ENCODE data around the gene RWDD2A. TPM values are rescaled to one million over a fixed set of nuclear protein-coding genes. Genes with fewer than 3 reads are reported as not detected.

RWDD2A gene
- total RNA-seq, 1 experiment from 2014 or later = 1.8 TPM

DNA sequence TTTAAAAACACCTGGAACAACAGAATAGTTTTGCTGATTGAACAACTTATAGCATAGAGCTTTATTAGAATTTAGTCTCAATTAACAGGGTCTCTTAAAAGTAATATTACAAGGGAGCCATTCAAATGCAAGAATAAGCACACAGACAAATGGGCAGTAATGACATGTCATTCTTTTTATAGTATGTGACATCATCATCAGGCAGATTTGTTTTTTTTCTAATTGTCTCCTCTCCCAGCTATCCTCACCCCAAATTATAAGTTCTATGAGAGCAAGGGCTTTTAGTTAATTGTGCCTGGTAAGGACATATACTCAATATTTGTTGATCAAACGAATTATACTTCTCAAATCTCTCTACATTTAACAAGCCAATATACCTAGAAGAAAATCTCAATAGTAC is 11.0 kb upstream of the RWDD2A start:
- Histone ChIP-seq H3K27me3 (ENCODE audit: insufficient read depth, low read depth) (no peaks in the 10 kb centered on the region), H3K9me2 (ENCODE audit: insufficient read depth) (no peaks in the 10 kb centered on the region), H4K20me1 (ENCODE audit: insufficient read depth) (no peaks in the 10 kb centered on the region), H3K36me3 (ENCODE audit: low read depth) (no peaks in the 10 kb centered on the region), H2AFZ (no peak overlapping the region), H3K9me3 (ENCODE audit: insufficient read depth, low read depth) (no peaks in the 10 kb centered on the region), H3F3A (ENCODE audit: insufficient read depth, low read depth) (no peaks in the 10 kb centered on the region), H3K27ac (no peak overlapping the region), H3K4me2 (no peak overlapping the region), H3K79me2 (ENCODE audit: low read depth) (no peaks in the 10 kb centered on the region), H3K4me1 (replicated peaks; ENCODE audit: insufficient read depth) (no peaks in the 10 kb centered on the region), H3K4me3 (no peak overlapping the region)
- ChIA-PET POLR2A (ENCODE audit: unreplicated experiment) (no interaction called here), CTCF (no interaction called here)
- TF ChIP-seq EZH2 (IDR thresholded peaks at IDR 0.05; ENCODE audit: low read depth) = no peak
- TF ChIP-seq, protein P1, sequence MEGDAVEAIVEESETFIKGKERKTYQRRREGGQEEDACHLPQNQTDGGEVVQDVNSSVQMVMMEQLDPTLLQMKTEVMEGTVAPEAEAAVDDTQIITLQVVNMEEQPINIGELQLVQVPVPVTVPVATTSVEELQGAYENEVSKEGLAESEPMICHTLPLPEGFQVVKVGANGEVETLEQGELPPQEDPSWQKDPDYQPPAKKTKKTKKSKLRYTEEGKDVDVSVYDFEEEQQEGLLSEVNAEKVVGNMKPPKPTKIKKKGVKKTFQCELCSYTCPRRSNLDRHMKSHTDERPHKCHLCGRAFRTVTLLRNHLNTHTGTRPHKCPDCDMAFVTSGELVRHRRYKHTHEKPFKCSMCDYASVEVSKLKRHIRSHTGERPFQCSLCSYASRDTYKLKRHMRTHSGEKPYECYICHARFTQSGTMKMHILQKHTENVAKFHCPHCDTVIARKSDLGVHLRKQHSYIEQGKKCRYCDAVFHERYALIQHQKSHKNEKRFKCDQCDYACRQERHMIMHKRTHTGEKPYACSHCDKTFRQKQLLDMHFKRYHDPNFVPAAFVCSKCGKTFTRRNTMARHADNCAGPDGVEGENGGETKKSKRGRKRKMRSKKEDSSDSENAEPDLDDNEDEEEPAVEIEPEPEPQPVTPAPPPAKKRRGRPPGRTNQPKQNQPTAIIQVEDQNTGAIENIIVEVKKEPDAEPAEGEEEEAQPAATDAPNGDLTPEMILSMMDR (conservative IDR thresholded peaks at IDR 0.05) = no peak
- no TSS peak for BruUV-seq (replicated peaks)
- intact Hi-C loops (cut with micrococcal nuclease; ENCODE audit: unreplicated experiment) = no loop called here
- DNase-seq = no peak

DNA sequence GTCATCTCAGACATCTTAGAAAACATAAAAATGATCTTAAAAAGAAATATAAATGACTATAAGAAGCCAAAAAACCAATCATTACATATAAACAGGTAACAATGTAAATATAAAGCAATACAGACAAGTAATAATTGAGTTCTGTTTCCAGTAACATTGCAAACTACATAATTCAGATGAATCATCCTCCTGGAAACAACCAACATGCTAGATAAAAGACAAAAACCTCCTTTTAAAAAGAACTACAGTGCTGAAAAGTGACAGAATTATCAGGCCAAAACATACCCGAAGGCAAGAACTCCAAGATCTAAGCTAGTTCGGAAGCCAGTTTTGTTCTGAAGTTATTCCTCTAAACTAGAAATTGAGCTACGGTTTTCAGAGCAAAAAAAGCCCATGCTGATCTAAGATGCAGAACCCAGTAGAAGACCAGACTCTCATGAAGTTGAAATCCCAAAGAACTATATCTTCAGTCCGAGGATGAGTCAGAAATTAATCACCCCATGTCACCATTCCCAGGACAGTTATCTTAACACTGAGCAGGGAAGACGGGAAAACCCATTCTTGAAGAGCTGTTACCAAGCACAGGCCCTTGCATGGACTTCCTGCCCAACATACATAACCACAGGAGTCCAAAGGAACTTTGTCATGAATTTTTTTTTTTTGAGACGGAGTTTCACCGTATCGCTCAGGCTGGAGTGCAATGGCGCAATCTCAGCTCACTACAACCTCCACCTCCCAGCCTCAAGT is 9.9 kb upstream of the RWDD2A start:
- Histone ChIP-seq H3K79me2 (ENCODE audit: low read depth) (no peaks in the 10 kb centered on the region), H3K4me3 (no peak overlapping the region), H2AFZ (no peak overlapping the region), H3K27ac (no peak overlapping the region), H3F3A (ENCODE audit: insufficient read depth, low read depth) (no peaks in the 10 kb centered on the region), H3K4me2 (no peak overlapping the region), H3K36me3 (ENCODE audit: low read depth) (no peaks in the 10 kb centered on the region), H3K4me1 (replicated peaks; ENCODE audit: insufficient read depth) (no peaks in the 10 kb centered on the region), H3K9me2 (ENCODE audit: insufficient read depth) (no peaks in the 10 kb centered on the region), H3K27me3 (ENCODE audit: insufficient read depth, low read depth) (no peaks in the 10 kb centered on the region), H4K20me1 (ENCODE audit: insufficient read depth) (no peaks in the 10 kb centered on the region), H3K9me3 (ENCODE audit: insufficient read depth, low read depth) (no peaks in the 10 kb centered on the region)
- ChIA-PET CTCF (no interaction called here), POLR2A (ENCODE audit: unreplicated experiment) (no interaction called here)
- TF ChIP-seq EZH2 (IDR thresholded peaks at IDR 0.05; ENCODE audit: low read depth) = no peak
- TF ChIP-seq, protein P1 (conservative IDR thresholded peaks at IDR 0.05) = no peak
- no TSS peak for BruUV-seq (replicated peaks)
- intact Hi-C loops (cut with micrococcal nuclease; ENCODE audit: unreplicated experiment) = no loop called here
- DNase-seq = no peak

DNA sequence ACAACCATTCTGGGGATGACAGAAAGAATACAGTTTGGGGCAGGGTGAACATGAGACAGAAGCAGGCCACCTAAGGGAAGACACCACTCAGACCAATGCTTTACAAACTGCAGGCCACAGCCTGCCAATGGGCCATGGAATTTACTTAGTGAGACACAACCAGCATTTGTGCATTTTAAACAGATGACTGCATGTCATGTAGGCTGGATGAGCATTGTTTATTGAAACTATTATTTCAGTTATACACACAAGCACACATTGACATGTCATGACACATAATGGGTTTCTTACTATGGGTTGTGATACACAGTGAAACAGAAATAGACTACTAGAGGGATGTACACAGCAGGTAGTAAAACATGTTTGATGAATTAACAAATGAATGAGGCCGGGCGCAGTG is 8.1 kb upstream of the RWDD2A start:
- no peaks in the 10 kb centered on the region for H3K79me2 ChIP-seq (ENCODE audit: low read depth)
- DNase-seq = no peak
- ChIA-PET POLR2A (ENCODE audit: unreplicated experiment) (interaction anchor here (0.6 kb wide), 1 partner anchor 51 kb away, joined by 3 read pairs; no protein-coding TSS in a partner anchor), CTCF (no interaction called here)
- no TSS peak for BruUV-seq (replicated peaks)
- H3K27me3 ChIP-seq (ENCODE audit: insufficient read depth, low read depth) = no peaks in the 10 kb centered on the region
- H3K4me1 ChIP-seq (replicated peaks; ENCODE audit: insufficient read depth) = no peaks in the 10 kb centered on the region
- H2AFZ ChIP-seq = no peak overlapping the region
- no peaks in the 10 kb centered on the region for H3K9me2 ChIP-seq (ENCODE audit: insufficient read depth)
- H3K36me3 ChIP-seq (ENCODE audit: low read depth) = no peaks in the 10 kb centered on the region
- no peaks in the 10 kb centered on the region for H3F3A ChIP-seq (ENCODE audit: insufficient read depth, low read depth)
- no peaks in the 10 kb centered on the region for H3K9me3 ChIP-seq (ENCODE audit: insufficient read depth, low read depth)
- H3K4me2 ChIP-seq = no peak overlapping the region
- TF ChIP-seq EZH2 (IDR thresholded peaks at IDR 0.05; ENCODE audit: low read depth) = no peak
- TF ChIP-seq, protein P1 (conservative IDR thresholded peaks at IDR 0.05) = no peak
- no peak overlapping the region for H3K4me3 ChIP-seq
- intact Hi-C loops (cut with micrococcal nuclease; ENCODE audit: unreplicated experiment) = no loop called here
- H4K20me1 ChIP-seq (ENCODE audit: insufficient read depth) = no peaks in the 10 kb centered on the region
- H3K27ac ChIP-seq = no peak overlapping the region
